ENCODE results near the gene XYLB. TPM values are rescaled to one million over a fixed set of nuclear protein-coding genes. Genes with fewer than 3 reads are reported as not detected.

The XYLB gene
- polyA plus RNA-seq, 4 donors, result 4.3 to 33.0 (median 5.9) TPM

DNA sequence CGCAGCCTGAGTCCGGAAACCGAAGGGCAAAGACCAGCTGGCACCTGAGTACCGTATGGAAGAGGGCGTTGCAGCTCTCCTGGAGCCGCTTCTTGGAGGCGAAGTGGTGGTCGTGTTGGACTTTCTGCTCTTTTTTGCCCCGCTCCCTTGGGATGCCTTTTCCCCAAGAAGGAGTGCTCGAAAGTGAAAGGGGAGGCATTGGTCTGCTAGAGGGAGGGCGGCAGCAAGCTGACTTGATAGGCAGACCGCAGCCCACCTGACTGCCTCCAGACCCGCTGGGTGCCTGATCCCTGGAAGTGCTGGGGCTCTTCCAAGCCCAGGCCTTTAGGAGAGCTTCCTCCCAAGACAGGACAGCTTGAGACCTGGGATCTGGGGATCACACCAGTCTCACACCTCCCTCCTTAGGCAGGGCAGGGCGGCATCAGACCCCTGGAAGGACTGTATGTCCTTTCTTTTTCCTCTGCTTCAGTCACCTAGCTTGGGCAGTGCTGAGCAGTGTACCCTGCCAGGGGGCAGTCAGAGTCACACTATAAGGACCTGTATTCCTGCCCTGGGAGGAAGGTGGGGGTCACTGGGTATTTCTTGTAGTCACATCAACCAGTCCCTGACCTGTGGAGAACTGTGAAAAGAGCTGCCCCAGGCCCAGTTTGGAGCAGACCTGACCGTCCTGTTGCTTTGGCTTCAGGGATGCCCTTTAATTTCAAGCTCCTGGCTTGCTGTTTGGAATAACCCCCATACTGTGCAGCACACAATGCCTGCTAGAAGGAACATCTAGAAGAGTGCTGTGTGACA is 109.2 kb downstream of the XYLB start:
- WGBS, 3 donors, result 3 to 10% (median 7%) methylated on average over 14 to 15 of the region's 15 CpGs
- DNase-seq (no peak), FAIRE-seq (no peak)
- Histone ChIP-seq H3K4me3 (ENCODE audit: low read depth in 1 of 3, low read length in 3 of 3) (peak overlapping the region; percentile 27 to 89 (median 83)), H3K27ac (ENCODE audit: low read depth in 1 of 3, low read length in 2 of 3) (peak overlapping the region in 2 of 3 donors; percentile 75 to 96), H3K9me3 (ENCODE audit: control insufficient read depth in 2 of 2, insufficient read depth in 1 of 2, low read depth in 1 of 2, low read length in 1 of 2) (peaks cover 0 to 5% of the 10 kb centered on the region in 2 donors), H3K4me1 (ENCODE audit: control insufficient read depth in 3 of 3, insufficient read depth in 2 of 3, low read depth in 1 of 3, low read length in 2 of 3) (peaks cover 0 to 37% (median 2%) of the 10 kb centered on the region in 3 donors), H3K36me3 (ENCODE audit: control insufficient read depth in 3 of 3, insufficient read depth in 2 of 3, low read depth in 1 of 3, low read length in 3 of 3) (peaks cover 0 to 18% (median 0%) of the 10 kb centered on the region in 3 donors), H3K27me3 (ENCODE audit: control insufficient read depth in 3 of 3, insufficient read depth in 3 of 3, low read length in 3 of 3) (no peaks in the 10 kb centered on the region)

DNA sequence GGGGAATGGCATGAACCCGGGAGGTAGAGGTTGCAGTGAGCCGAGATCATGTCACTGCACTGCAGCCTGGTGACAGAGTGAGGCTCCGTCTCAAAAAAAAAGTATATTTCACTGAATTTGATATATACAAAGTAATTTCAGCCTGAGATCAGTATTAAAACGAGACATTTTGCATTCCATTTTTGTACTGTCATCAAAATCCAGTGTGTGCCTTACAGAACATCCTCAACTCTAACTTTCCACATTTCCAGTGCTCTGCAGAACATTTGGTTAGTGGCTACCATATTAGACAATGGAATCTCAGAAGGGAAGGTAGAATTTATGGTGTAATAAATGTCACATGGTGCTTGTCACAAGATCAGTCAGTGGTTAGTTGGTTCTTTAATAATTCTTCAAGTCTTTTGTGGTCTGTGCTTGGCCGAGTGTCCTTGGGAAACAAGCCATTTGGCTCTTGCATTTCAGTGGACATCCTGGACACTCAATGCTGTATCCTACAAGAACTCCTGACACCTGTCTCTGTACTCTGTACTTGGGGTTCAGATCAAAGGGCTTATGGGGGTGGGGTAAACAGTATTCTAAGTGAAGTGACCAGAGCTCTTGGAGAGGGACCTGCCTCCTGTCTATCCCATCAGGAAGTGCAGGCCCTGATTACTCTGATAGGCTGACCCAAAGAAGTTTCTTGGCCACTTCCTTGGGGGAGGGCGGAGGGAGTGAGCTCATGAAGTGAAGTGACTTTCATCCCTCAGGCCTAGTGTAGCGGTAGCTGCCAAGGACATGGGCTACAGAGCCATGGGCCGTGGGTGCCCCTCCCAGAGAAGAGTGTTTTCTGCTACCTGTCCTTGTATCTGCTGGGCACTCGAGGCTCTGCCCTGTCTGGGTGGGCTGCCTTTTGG is 110.8 kb downstream of the XYLB start:
- no peak for FAIRE-seq
- peak overlapping the region in 1 of 3 donors; percentile 63 for H3K27ac ChIP-seq (ENCODE audit: low read depth in 1 of 3, low read length in 2 of 3)
- WGBS, 3 donors, result 80 to 84% (median 83%) methylated on average over 9 of the region's 9 CpGs
- peak; percentile 48 to 65 for DNase-seq
- H3K4me1 ChIP-seq (ENCODE audit: control insufficient read depth in 3 of 3, insufficient read depth in 2 of 3, low read depth in 1 of 3, low read length in 2 of 3), result peaks cover 0 to 37% (median 2%) of the 10 kb centered on the region in 3 donors
- no peak overlapping the region for H3K4me3 ChIP-seq (ENCODE audit: low read depth in 1 of 3, low read length in 3 of 3)
- no peaks in the 10 kb centered on the region for H3K9me3 ChIP-seq (ENCODE audit: control insufficient read depth in 2 of 2, insufficient read depth in 1 of 2, low read depth in 1 of 2, low read length in 1 of 2)
- no peaks in the 10 kb centered on the region for H3K27me3 ChIP-seq (ENCODE audit: control insufficient read depth in 3 of 3, insufficient read depth in 3 of 3, low read length in 3 of 3)
- peaks cover 0 to 21% (median 0%) of the 10 kb centered on the region in 3 donors for H3K36me3 ChIP-seq (ENCODE audit: control insufficient read depth in 3 of 3, insufficient read depth in 2 of 3, low read depth in 1 of 3, low read length in 3 of 3)

DNA sequence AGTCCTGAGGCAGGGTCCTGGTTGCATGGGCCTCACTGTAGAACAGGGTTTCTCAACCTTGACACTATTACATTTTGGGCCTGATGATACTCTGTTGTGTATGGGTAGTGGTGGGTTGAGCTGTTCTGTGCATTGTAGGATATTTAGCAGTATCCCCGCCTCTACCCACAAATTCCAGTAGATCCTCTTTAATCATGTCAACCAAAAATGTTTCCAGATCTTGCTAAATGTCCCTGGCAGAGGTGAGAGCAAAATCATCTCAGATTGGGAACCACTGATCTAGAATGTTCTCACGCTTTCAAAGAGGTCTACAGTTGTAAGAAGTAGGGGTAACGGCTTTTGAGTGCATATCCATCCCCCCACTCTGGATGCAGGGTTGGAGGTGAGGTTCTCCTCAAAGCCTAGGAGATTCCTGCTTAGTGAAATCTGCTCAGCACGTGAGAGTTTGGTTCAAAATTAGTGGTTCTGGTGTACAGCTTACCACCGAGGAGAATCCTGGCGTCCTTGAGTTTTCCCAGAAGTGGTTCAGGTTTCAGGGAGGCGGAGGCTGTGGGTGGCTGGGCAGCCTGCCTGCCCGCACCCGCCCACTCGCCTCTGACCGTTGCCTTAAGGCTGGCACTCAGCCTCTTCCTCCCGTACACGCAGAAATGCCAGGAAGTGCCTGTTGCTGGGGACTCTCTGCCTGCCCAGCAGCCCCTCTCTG is 112.4 kb downstream of the XYLB start:
- FAIRE-seq (no peak), DNase-seq (peak in 1 of 2 donors; percentile 16)
- Histone ChIP-seq H3K27me3 (ENCODE audit: control insufficient read depth in 3 of 3, insufficient read depth in 3 of 3, low read length in 3 of 3) (no peaks in the 10 kb centered on the region), H3K4me1 (ENCODE audit: control insufficient read depth in 3 of 3, insufficient read depth in 2 of 3, low read depth in 1 of 3, low read length in 2 of 3) (peaks cover 0 to 31% (median 2%) of the 10 kb centered on the region in 3 donors), H3K9me3 (ENCODE audit: control insufficient read depth in 2 of 2, insufficient read depth in 1 of 2, low read depth in 1 of 2, low read length in 1 of 2) (peaks cover 0 to 4% of the 10 kb centered on the region in 2 donors), H3K27ac (ENCODE audit: low read depth in 1 of 3, low read length in 2 of 3) (no peak overlapping the region), H3K36me3 (ENCODE audit: control insufficient read depth in 3 of 3, insufficient read depth in 2 of 3, low read depth in 1 of 3, low read length in 3 of 3) (peaks cover 0 to 19% (median 0%) of the 10 kb centered on the region in 3 donors), H3K4me3 (ENCODE audit: low read depth in 1 of 3, low read length in 3 of 3) (no peak overlapping the region)
- WGBS, 3 donors, result 45 to 68% (median 45%) methylated on average over 13 of the region's 13 CpGs

DNA sequence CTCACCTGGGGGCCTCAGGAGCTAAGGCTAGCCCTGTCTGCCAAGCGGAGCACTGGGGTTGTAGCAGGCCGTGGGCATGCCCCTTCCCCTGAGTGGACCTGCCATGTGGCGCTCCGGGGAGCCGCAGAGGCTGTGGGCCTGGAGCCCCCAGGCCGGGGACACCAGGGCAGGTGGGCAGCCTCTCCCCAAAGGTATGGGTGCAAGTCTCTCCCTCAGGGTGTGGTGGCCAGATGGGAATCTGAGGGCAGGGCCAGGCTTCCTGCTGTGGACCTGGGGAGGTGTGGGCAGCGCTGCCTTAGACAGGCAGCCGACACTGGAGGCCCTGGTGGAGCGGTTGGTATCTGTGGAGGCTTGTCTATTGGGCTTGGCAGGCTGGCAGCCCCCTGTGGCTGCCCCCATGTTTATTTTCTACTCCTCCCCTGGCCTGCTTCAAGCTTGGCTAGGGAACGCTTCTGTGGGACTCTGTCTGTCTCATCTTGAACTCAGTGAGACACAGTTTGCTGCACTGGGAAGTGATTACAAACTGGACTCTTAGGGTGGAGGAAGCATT is 113.0 kb downstream of the XYLB start:
- no peak overlapping the region for H3K4me3 ChIP-seq (ENCODE audit: low read depth in 1 of 3, low read length in 3 of 3)
- FAIRE-seq (no peak), DNase-seq (no peak)
- no peaks in the 10 kb centered on the region for H3K27me3 ChIP-seq (ENCODE audit: control insufficient read depth in 3 of 3, insufficient read depth in 3 of 3, low read length in 3 of 3)
- H3K9me3 ChIP-seq (ENCODE audit: control insufficient read depth in 2 of 2, insufficient read depth in 1 of 2, low read depth in 1 of 2, low read length in 1 of 2), result peaks cover 0 to 6% of the 10 kb centered on the region in 2 donors
- H3K27ac ChIP-seq (ENCODE audit: low read depth in 1 of 3, low read length in 2 of 3), result no peak overlapping the region
- peaks cover 0 to 31% (median 2%) of the 10 kb centered on the region in 3 donors for H3K4me1 ChIP-seq (ENCODE audit: control insufficient read depth in 3 of 3, insufficient read depth in 2 of 3, low read depth in 1 of 3, low read length in 2 of 3)
- peaks cover 0 to 19% (median 0%) of the 10 kb centered on the region in 3 donors for H3K36me3 ChIP-seq (ENCODE audit: control insufficient read depth in 3 of 3, insufficient read depth in 2 of 3, low read depth in 1 of 3, low read length in 3 of 3)
- 68 to 92% (median 77%) methylated on average over 10 of the region's 10 CpGs for WGBS, 3 donors

DNA sequence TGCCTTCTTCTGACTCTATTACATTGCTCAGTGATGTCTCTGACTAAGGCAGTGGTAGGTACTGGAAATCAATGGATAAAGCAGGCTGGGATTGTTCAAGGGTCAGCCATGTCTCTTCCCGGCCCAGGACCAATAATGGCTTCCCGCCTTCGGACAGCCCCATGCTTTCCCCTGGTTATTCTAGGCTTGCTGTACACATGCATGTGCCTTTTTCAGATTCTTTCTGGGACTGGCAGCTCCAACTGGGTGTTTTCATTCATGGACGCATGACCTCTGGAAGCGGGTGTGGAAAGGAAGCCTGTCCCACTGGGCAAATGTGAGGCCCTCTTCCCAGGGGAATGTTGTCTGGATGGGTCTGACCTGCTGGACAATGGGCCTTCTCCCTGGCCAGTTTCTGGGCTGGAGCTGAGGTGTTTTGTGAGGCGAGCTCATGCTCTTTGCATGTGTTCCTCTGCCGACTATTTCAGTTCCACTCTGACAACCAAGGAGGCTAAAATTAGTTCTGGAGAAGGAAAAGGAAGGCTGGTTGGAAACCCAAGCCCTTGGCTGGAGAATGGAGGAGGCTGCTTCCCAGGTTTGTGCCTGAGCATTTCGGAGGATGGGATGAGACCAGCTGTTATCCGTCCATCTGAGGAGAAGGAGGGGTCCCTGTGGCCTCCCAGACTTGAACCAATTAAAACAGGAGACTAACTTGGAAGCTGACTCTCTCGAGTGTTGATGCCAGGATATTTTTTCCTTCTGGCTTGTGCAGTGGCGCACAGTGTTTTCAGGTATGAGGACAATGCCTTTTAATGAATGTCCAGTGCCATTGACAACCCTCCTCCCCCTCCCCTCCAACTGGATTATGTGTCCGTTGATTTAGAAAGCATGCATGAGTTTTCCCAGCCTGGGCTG is 114.0 kb downstream of the XYLB start:
- Histone ChIP-seq H3K4me3 (ENCODE audit: low read depth in 1 of 3, low read length in 3 of 3) (no peak overlapping the region), H3K4me1 (ENCODE audit: control insufficient read depth in 3 of 3, insufficient read depth in 2 of 3, low read depth in 1 of 3, low read length in 2 of 3) (peaks cover 0 to 31% (median 2%) of the 10 kb centered on the region in 3 donors), H3K27me3 (ENCODE audit: control insufficient read depth in 3 of 3, insufficient read depth in 3 of 3, low read length in 3 of 3) (no peaks in the 10 kb centered on the region), H3K9me3 (ENCODE audit: control insufficient read depth in 2 of 2, insufficient read depth in 1 of 2, low read depth in 1 of 2, low read length in 1 of 2) (peaks cover 0 to 13% of the 10 kb centered on the region in 2 donors), H3K27ac (ENCODE audit: low read depth in 1 of 3, low read length in 2 of 3) (no peak overlapping the region), H3K36me3 (ENCODE audit: control insufficient read depth in 3 of 3, insufficient read depth in 2 of 3, low read depth in 1 of 3, low read length in 3 of 3) (peaks cover 0 to 19% (median 0%) of the 10 kb centered on the region in 3 donors)
- WGBS, 3 donors, result 65 to 87% (median 80%) methylated on average over 12 of the region's 12 CpGs
- DNase-seq (no peak), FAIRE-seq (no peak)

Other genes with a start within 250 kb of the XYLB start
- gene ACAA1, start 209.7 kb upstream of the XYLB start, polyA plus RNA-seq, result 100 to 1,000 TPM in 3 of 4 donors, 10 to 100 TPM in 1; 59.6 to 443 (median 210) TPM
- 10 to 100 TPM; 30.5 to 62.2 (median 41.8) TPM for gene MYD88, start 208.1 kb upstream of the XYLB start, polyA plus RNA-seq
- 10 to 100 TPM; 15.3 to 30.5 (median 19.8) TPM for gene OXSR1, start 181.2 kb upstream of the XYLB start, polyA plus RNA-seq
- under 1 TPM in 2 of 4 donors, not detected in 2; 0.15 to 0.18 TPM for gene SLC22A13, start 81.0 kb upstream of the XYLB start, polyA plus RNA-seq
- under 1 TPM in 3 of 4 donors, not detected in 1; 0.04 to 0.27 (median 0.09) TPM for gene SLC22A14, start 64.5 kb upstream of the XYLB start, polyA plus RNA-seq
- 1 to 10 TPM in 2 of 4 donors, under 1 TPM in 2; 0.22 to 8.3 (median 1.1) TPM for gene ACVR2B, start 107.1 kb downstream of the XYLB start, polyA plus RNA-seq
- 1 to 10 TPM; 1.3 to 9.3 (median 3.7) TPM for gene EXOG, start 149.6 kb downstream of the XYLB start, polyA plus RNA-seq